Stimulated activated CD8-positive, alpha-beta memory T cell treated with anti-CD3 and anti-CD28 coated beads, Interleukin-15, amount 100 ng/mL, for 1 hour (primary cell): Measurements from ENCODE around the gene NBEA.

Experiments
- DNase-seq: peaks from one replicate; pipeline ENCODE4 v3.0.0-alpha.2; 2020; ENCODE audit warnings: low read depth

Gene NBEA

GRCh38 chr13:35179920-35180663 lies 238.0 kb downstream of the NBEA start:
- DNase-seq: no peak

GRCh38 chr13:35190241-35190640 lies 248.2 kb downstream of the NBEA start:
- no peak for DNase-seq

- DNase-seq: no peak
These were observed 249.8 kb downstream of the NBEA start for GRCh38 chr13:35191883-35192282.

GRCh38 chr13:35198613-35199200 lies 256.6 kb downstream of the NBEA start:
- DNase-seq: no peak

GRCh38 chr13:35208587-35208986 lies 266.5 kb downstream of the NBEA start:
- DNase-seq: no peak

GRCh38 chr13:35210261-35210660 lies 268.2 kb downstream of the NBEA start:
- DNase-seq: no peak

GRCh38 chr13:35211949-35212348 lies 269.9 kb downstream of the NBEA start:
- no peak for DNase-seq

GRCh38 chr13:35213911-35214310 lies 271.8 kb downstream of the NBEA start:
- DNase-seq: no peak

- DNase-seq: no peak
These were observed 274.1 kb downstream of the NBEA start for GRCh38 chr13:35216131-35216530.

GRCh38 chr13:35219021-35219420 lies 277.0 kb downstream of the NBEA start:
- no peak for DNase-seq

GRCh38 chr13:35225159-35225558 lies 283.1 kb downstream of the NBEA start:
- no peak for DNase-seq

- no peak for DNase-seq
These were observed 283.5 kb downstream of the NBEA start for GRCh38 chr13:35225582-35225981.

GRCh38 chr13:35228536-35228935 lies 286.5 kb downstream of the NBEA start:
- no peak for DNase-seq

- no peak for DNase-seq
These were observed 289.4 kb downstream of the NBEA start for GRCh38 chr13:35231426-35231825.

- DNase-seq: no peak
These were observed 296.2 kb downstream of the NBEA start for GRCh38 chr13:35238274-35238673.

GRCh38 chr13:35252536-35253205 lies 310.6 kb downstream of the NBEA start:
- no peak for DNase-seq

GRCh38 chr13:35255241-35255640 lies 313.2 kb downstream of the NBEA start:
- no peak for DNase-seq

GRCh38 chr13:35256459-35257148 lies 314.5 kb downstream of the NBEA start:
- DNase-seq: no peak

- no peak for DNase-seq
These were observed 318.2 kb downstream of the NBEA start for GRCh38 chr13:35260316-35260715.

- no peak for DNase-seq
These were observed 324.3 kb downstream of the NBEA start for GRCh38 chr13:35266412-35266811.

- DNase-seq: no peak
These were observed 336.8 kb downstream of the NBEA start for GRCh38 chr13:35278917-35279316.

- DNase-seq: no peak
These were observed 337.4 kb downstream of the NBEA start for GRCh38 chr13:35279500-35279899.

- no peak for DNase-seq
These were observed 341.8 kb downstream of the NBEA start for GRCh38 chr13:35283856-35284255.
